ENCODE data around the gene PIP5K1C.

The PIP5K1C gene

GRCh38 chr19:3693025-3693925 lies 7.0 kb downstream of the PIP5K1C start:
- DNase-seq, result no peak

- DNase-seq, result no peak
Measured at GRCh38 chr19:3692141-3693024, 7.9 kb downstream of the PIP5K1C start.

- DNase-seq, result no peak
Measured at GRCh38 chr19:3691726-3692125, 8.5 kb downstream of the PIP5K1C start.

GRCh38 chr19:3691372-3691716 lies 8.9 kb downstream of the PIP5K1C start:
- no peak for DNase-seq

- no peak for DNase-seq
Measured at GRCh38 chr19:3690551-3691371, 9.5 kb downstream of the PIP5K1C start.

- DNase-seq, result no peak
Measured at GRCh38 chr19:3687774-3688706, 12.2 kb downstream of the PIP5K1C start.

- DNase-seq, result no peak
Measured at GRCh38 chr19:3687393-3687773, 12.9 kb downstream of the PIP5K1C start.

GRCh38 chr19:3684817-3685410 lies 15.4 kb downstream of the PIP5K1C start:
- no peak for DNase-seq

- no peak for DNase-seq
Measured at GRCh38 chr19:3684054-3684816, 16.0 kb downstream of the PIP5K1C start.

GRCh38 chr19:3683405-3684053 lies 16.7 kb downstream of the PIP5K1C start:
- DNase-seq, result no peak

GRCh38 chr19:3682741-3683404 lies 17.4 kb downstream of the PIP5K1C start:
- DNase-seq, result no peak

- DNase-seq, result no peak
Measured at GRCh38 chr19:3682286-3682685, 18.0 kb downstream of the PIP5K1C start.

GRCh38 chr19:3680939-3681338 lies 19.3 kb downstream of the PIP5K1C start:
- no peak for DNase-seq

GRCh38 chr19:3679581-3679980 lies 20.7 kb downstream of the PIP5K1C start:
- no peak for DNase-seq

GRCh38 chr19:3679138-3679537 lies 21.1 kb downstream of the PIP5K1C start:
- no peak for DNase-seq

GRCh38 chr19:3678188-3678587 lies 22.1 kb downstream of the PIP5K1C start:
- DNase-seq, result no peak

GRCh38 chr19:3674784-3675543 lies 25.3 kb downstream of the PIP5K1C start:
- DNase-seq, result no peak

All from right forelimb (tissue), 1 donor.